ENCODE data around the gene RIC1.
"Not testable (repeated sequence)": the region's sequence is repeated elsewhere in the genome, so short reads cannot be mapped to it uniquely, and the experiment has no call there.

Gene RIC1

GRCh38 chr9:5721279-5722087 is 92.6 kb downstream of the RIC1 start:
- no peak for DNase-seq (ENCODE audit: low read depth)

- not testable (repeated sequence) for DNase-seq (ENCODE audit: low read depth)
Measured at GRCh38 chr9:5722679-5723078, 93.8 kb downstream of the RIC1 start.

- DNase-seq (ENCODE audit: low read depth), result no peak
Measured at GRCh38 chr9:5735072-5735471, 106.2 kb downstream of the RIC1 start.

- no peak for DNase-seq (ENCODE audit: low read depth)
Measured at GRCh38 chr9:5736563-5737346, 107.8 kb downstream of the RIC1 start.

GRCh38 chr9:5743109-5743508 is 114.2 kb downstream of the RIC1 start:
- no peak for DNase-seq (ENCODE audit: low read depth)

- no peak for DNase-seq (ENCODE audit: low read depth)
Measured at GRCh38 chr9:5748438-5748837, 119.5 kb downstream of the RIC1 start.

GRCh38 chr9:5749306-5749705 is 120.4 kb downstream of the RIC1 start:
- no peak for DNase-seq (ENCODE audit: low read depth)

- no peak for DNase-seq (ENCODE audit: low read depth)
Measured at GRCh38 chr9:5750569-5750968, 121.7 kb downstream of the RIC1 start.

- DNase-seq (ENCODE audit: low read depth), result no peak
Measured at GRCh38 chr9:5756633-5757032, 127.7 kb downstream of the RIC1 start.

GRCh38 chr9:5760338-5760737 is 131.4 kb downstream of the RIC1 start:
- DNase-seq (ENCODE audit: low read depth), result no peak

- no peak for DNase-seq (ENCODE audit: low read depth)
Measured at GRCh38 chr9:5762421-5762820, 133.5 kb downstream of the RIC1 start.

GRCh38 chr9:5764130-5764868 is 135.4 kb downstream of the RIC1 start:
- DNase-seq (ENCODE audit: low read depth), result no peak

- no peak for DNase-seq (ENCODE audit: low read depth)
Measured at GRCh38 chr9:5767968-5768932, 139.3 kb downstream of the RIC1 start.

GRCh38 chr9:5773324-5773999 is 144.6 kb downstream of the RIC1 start:
- DNase-seq (ENCODE audit: low read depth), result peak; percentile 21

GRCh38 chr9:5778805-5779204 is 149.9 kb downstream of the RIC1 start:
- DNase-seq (ENCODE audit: low read depth), result no peak

GRCh38 chr9:5779705-5780218 is 150.9 kb downstream of the RIC1 start:
- DNase-seq (ENCODE audit: low read depth), result peak; percentile 24

- not testable (repeated sequence) for DNase-seq (ENCODE audit: low read depth)
Measured at GRCh38 chr9:5783420-5783819, 154.5 kb downstream of the RIC1 start.

- peak; percentile 45 for DNase-seq (ENCODE audit: low read depth)
Measured at GRCh38 chr9:5783982-5784381, 155.1 kb downstream of the RIC1 start.

GRCh38 chr9:5784526-5785315 is 155.8 kb downstream of the RIC1 start:
- peak; percentile 53 for DNase-seq (ENCODE audit: low read depth)
